ENCODE measurements around the gene SUPT4H1.
"Not testable (repeated sequence)": the region's sequence is repeated elsewhere in the genome, so short reads cannot be mapped to it uniquely, and the experiment has no call there.

Gene SUPT4H1

GRCh38 chr17:58362368-58363014 lies 10.5 kb upstream of the SUPT4H1 start:
- DNase-seq = no peak

- peak; percentile 95 for DNase-seq
Measured at GRCh38 chr17:58360296-58361063, 8.5 kb upstream of the SUPT4H1 start.

GRCh38 chr17:58358408-58359172 lies 6.6 kb upstream of the SUPT4H1 start:
- no peak for DNase-seq

GRCh38 chr17:58357312-58358297 lies 5.6 kb upstream of the SUPT4H1 start:
- DNase-seq = peak; percentile 42

- no peak for DNase-seq
Measured at GRCh38 chr17:58356231-58356630, 4.2 kb upstream of the SUPT4H1 start.

GRCh38 chr17:58354541-58355216 lies 2.7 kb upstream of the SUPT4H1 start:
- DNase-seq = no peak

- peak; percentile 55 for DNase-seq
Measured at GRCh38 chr17:58353389-58353825, 1.4 kb upstream of the SUPT4H1 start.

- peak; percentile 79 for DNase-seq
Measured at GRCh38 chr17:58352596-58353388, 791 bp upstream of the SUPT4H1 start.

- DNase-seq = no peak
Measured at GRCh38 chr17:58351182-58351581, 819 bp downstream of the SUPT4H1 start.

GRCh38 chr17:58348038-58348437 lies 4.0 kb downstream of the SUPT4H1 start:
- no peak for DNase-seq

- no peak for DNase-seq
Measured at GRCh38 chr17:58345500-58345899, 6.5 kb downstream of the SUPT4H1 start.

GRCh38 chr17:58344791-58345157 lies 7.2 kb downstream of the SUPT4H1 start:
- peak; percentile 56 for DNase-seq

- peak; percentile 75 for DNase-seq
Measured at GRCh38 chr17:58344047-58344790, 7.8 kb downstream of the SUPT4H1 start.

GRCh38 chr17:58343131-58343530 lies 8.9 kb downstream of the SUPT4H1 start:
- DNase-seq = no peak

- DNase-seq = no peak
Measured at GRCh38 chr17:58341861-58342475, 10.0 kb downstream of the SUPT4H1 start.

GRCh38 chr17:58341136-58341860 lies 10.7 kb downstream of the SUPT4H1 start:
- DNase-seq = not testable (repeated sequence)

- no peak for DNase-seq
Measured at GRCh38 chr17:58340405-58340876, 11.6 kb downstream of the SUPT4H1 start.

GRCh38 chr17:58339755-58340404 lies 12.1 kb downstream of the SUPT4H1 start:
- peak; percentile 36 for DNase-seq

Data from hematopoietic multipotent progenitor cell treated with erythropoietin and hydrocortisone succinate and interleukin-3 and kit ligand, for 6 days (in vitro differentiated cells).